A549 (cell line): Measurements from ENCODE around the gene NKX2-1.

ENCODE experiments used
- EP300 ChIP-seq, 2 experiments: fragments of >200 bp; sonication (Bioruptor Twin); formaldehyde crosslinking; IDR thresholded peaks; 2 replicates in 1 of 2; 3 replicates in 1 of 2; pipeline ENCODE4 v1.6.1; 2016 to 2017
- MYC ChIP-seq: IDR thresholded peaks from 2 replicates; pipeline ENCODE4 v1.6.1; 2012; ENCODE audit warnings: mild to moderate bottlenecking, inconsistent platforms, low read length, improper control_type of control experiment, borderline replicate concordance
- POLR2A ChIP-seq: IDR thresholded peaks from 2 replicates; pipeline ENCODE4 v1.6.1; 2012; ENCODE audit warnings: mild to moderate bottlenecking, low read length
- RCOR1 ChIP-seq: fragments of 150-350 bp; IDR thresholded peaks from 2 replicates; pipeline ENCODE4 v1.6.1; 2014; ENCODE audit warnings: antibody characterized with exemption, low read length, low read depth
- SREBF2 ChIP-seq: fragments of 450-650 bp; IDR thresholded peaks from 2 replicates; pipeline ENCODE4 v1.6.1; 2014; ENCODE audit warnings: mild to moderate bottlenecking, moderate library complexity
- TF ChIP-seq, protein P1 (sequence below): IDR thresholded peaks from 2 replicates; pipeline ENCODE4 v1.6.1; 2012
- TF ChIP-seq, protein P2 (sequence below): fragments of 450-650 bp; IDR thresholded peaks from 2 replicates; pipeline ENCODE4 v1.6.1; 2014; ENCODE audit warnings: antibody characterized with exemption
- TF ChIP-seq, protein P3 (sequence below): fragments of >200 bp; sonication (Bioruptor Twin); formaldehyde crosslinking; IDR thresholded peaks from 3 replicates; pipeline ENCODE4 v1.5.1; 2016
- TF ChIP-seq, protein P4 (sequence below): IDR thresholded peaks from 2 replicates; pipeline ENCODE4 v1.6.1; 2012
- TF ChIP-seq, protein P5 (sequence below): fragments of 200-600 bp; sonication (generic); IDR thresholded peaks from 2 replicates; pipeline ENCODE4 v1.6.1; 2016; ENCODE audit warnings: antibody characterized with exemption, mild to moderate bottlenecking, moderate library complexity

DNA sequence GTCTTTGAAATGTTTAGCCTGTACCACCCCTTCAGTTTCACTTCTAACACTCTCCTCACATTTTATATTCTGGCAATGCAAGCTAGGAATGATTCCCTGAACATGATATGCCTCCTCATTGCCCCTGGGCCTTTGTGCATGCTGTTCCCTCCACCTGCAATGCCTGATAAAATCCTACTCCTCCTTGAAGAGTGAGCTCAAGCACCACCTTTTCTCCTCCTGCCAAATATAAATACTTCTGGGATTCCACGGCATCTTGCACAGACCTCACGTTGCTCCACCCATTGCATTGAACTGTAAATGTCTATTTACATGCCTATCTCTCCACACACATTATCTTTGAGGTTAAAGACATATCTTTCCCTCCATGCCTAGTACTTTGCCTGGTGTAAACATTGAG, 21.1 kb downstream of the NKX2-1 start:
- TF ChIP-seq MYC (no peak), RCOR1 (no peak), POLR2A (no peak), SREBF2 (no peak), EP300 (IDR thresholded peaks at IDR 0.05) (no peak)
- TF ChIP-seq, protein P1, sequence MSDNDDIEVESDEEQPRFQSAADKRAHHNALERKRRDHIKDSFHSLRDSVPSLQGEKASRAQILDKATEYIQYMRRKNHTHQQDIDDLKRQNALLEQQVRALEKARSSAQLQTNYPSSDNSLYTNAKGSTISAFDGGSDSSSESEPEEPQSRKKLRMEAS, result no peak
- TF ChIP-seq, protein P2, sequence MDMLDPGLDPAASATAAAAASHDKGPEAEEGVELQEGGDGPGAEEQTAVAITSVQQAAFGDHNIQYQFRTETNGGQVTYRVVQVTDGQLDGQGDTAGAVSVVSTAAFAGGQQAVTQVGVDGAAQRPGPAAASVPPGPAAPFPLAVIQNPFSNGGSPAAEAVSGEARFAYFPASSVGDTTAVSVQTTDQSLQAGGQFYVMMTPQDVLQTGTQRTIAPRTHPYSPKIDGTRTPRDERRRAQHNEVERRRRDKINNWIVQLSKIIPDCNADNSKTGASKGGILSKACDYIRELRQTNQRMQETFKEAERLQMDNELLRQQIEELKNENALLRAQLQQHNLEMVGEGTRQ, result no peak
- TF ChIP-seq, protein P3, sequence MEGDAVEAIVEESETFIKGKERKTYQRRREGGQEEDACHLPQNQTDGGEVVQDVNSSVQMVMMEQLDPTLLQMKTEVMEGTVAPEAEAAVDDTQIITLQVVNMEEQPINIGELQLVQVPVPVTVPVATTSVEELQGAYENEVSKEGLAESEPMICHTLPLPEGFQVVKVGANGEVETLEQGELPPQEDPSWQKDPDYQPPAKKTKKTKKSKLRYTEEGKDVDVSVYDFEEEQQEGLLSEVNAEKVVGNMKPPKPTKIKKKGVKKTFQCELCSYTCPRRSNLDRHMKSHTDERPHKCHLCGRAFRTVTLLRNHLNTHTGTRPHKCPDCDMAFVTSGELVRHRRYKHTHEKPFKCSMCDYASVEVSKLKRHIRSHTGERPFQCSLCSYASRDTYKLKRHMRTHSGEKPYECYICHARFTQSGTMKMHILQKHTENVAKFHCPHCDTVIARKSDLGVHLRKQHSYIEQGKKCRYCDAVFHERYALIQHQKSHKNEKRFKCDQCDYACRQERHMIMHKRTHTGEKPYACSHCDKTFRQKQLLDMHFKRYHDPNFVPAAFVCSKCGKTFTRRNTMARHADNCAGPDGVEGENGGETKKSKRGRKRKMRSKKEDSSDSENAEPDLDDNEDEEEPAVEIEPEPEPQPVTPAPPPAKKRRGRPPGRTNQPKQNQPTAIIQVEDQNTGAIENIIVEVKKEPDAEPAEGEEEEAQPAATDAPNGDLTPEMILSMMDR, result no peak
- TF ChIP-seq, protein P4, sequence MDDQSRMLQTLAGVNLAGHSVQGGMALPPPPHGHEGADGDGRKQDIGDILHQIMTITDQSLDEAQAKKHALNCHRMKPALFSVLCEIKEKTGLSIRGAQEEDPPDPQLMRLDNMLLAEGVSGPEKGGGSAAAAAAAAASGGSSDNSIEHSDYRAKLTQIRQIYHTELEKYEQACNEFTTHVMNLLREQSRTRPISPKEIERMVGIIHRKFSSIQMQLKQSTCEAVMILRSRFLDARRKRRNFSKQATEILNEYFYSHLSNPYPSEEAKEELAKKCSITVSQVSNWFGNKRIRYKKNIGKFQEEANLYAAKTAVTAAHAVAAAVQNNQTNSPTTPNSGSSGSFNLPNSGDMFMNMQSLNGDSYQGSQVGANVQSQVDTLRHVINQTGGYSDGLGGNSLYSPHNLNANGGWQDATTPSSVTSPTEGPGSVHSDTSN, result no peak
- TF ChIP-seq, protein P5, sequence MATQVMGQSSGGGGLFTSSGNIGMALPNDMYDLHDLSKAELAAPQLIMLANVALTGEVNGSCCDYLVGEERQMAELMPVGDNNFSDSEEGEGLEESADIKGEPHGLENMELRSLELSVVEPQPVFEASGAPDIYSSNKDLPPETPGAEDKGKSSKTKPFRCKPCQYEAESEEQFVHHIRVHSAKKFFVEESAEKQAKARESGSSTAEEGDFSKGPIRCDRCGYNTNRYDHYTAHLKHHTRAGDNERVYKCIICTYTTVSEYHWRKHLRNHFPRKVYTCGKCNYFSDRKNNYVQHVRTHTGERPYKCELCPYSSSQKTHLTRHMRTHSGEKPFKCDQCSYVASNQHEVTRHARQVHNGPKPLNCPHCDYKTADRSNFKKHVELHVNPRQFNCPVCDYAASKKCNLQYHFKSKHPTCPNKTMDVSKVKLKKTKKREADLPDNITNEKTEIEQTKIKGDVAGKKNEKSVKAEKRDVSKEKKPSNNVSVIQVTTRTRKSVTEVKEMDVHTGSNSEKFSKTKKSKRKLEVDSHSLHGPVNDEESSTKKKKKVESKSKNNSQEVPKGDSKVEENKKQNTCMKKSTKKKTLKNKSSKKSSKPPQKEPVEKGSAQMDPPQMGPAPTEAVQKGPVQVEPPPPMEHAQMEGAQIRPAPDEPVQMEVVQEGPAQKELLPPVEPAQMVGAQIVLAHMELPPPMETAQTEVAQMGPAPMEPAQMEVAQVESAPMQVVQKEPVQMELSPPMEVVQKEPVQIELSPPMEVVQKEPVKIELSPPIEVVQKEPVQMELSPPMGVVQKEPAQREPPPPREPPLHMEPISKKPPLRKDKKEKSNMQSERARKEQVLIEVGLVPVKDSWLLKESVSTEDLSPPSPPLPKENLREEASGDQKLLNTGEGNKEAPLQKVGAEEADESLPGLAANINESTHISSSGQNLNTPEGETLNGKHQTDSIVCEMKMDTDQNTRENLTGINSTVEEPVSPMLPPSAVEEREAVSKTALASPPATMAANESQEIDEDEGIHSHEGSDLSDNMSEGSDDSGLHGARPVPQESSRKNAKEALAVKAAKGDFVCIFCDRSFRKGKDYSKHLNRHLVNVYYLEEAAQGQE, result no peak
